ENCODE data around the gene MMD2.
"Not testable (repeated sequence)": the region's sequence is repeated elsewhere in the genome, so short reads cannot be mapped to it uniquely, and the experiment has no call there.

Gene MMD2

GRCh38 chr7:4894482-4894881, 64.5 kb downstream of the MMD2 start:
- no peak for DNase-seq (ENCODE audit: low read depth in 2 of 2)

- no peak for DNase-seq (ENCODE audit: low read depth in 2 of 2)
Observed at GRCh38 chr7:4893929-4894475, 65.0 kb downstream of the MMD2 start.

- DNase-seq (ENCODE audit: low read depth in 2 of 2): not testable (repeated sequence)
Observed at GRCh38 chr7:4893188-4893587, 65.8 kb downstream of the MMD2 start.

GRCh38 chr7:4891522-4891921, 67.5 kb downstream of the MMD2 start:
- DNase-seq (ENCODE audit: low read depth in 2 of 2): not testable (repeated sequence)

- DNase-seq (ENCODE audit: low read depth in 2 of 2): no peak
Observed at GRCh38 chr7:4889682-4890081, 69.3 kb downstream of the MMD2 start.

GRCh38 chr7:4888161-4888560, 70.8 kb downstream of the MMD2 start:
- DNase-seq (ENCODE audit: low read depth in 2 of 2): no peak

- no peak for DNase-seq (ENCODE audit: low read depth in 2 of 2)
Observed at GRCh38 chr7:4886671-4887070, 72.3 kb downstream of the MMD2 start.

GRCh38 chr7:4885317-4885807, 73.6 kb downstream of the MMD2 start:
- no peak for DNase-seq (ENCODE audit: low read depth in 2 of 2)

GRCh38 chr7:4884164-4884563, 74.8 kb downstream of the MMD2 start:
- no peak for DNase-seq (ENCODE audit: low read depth in 2 of 2)

- peak; percentile 52 to 62 for DNase-seq (ENCODE audit: low read depth in 2 of 2)
Observed at GRCh38 chr7:4883372-4884144, 75.4 kb downstream of the MMD2 start, which contains the start of gene RADIL. Gene RADIL, minus strand, starts transcription at chr7:4883716. Its CDS starts 5,577 bp downstream, at chr7:4878139.

GRCh38 chr7:4883033-4883371, 76.0 kb downstream of the MMD2 start:
- DNase-seq (ENCODE audit: low read depth in 2 of 2): no peak

- no peak for DNase-seq (ENCODE audit: low read depth in 2 of 2)
Observed at GRCh38 chr7:4882169-4883032, 76.6 kb downstream of the MMD2 start.

GRCh38 chr7:4880218-4880617, 78.8 kb downstream of the MMD2 start:
- no peak for DNase-seq (ENCODE audit: low read depth in 2 of 2)

GRCh38 chr7:4879396-4880081, 79.4 kb downstream of the MMD2 start:
- no peak for DNase-seq (ENCODE audit: low read depth in 2 of 2)

- no peak for DNase-seq (ENCODE audit: low read depth in 2 of 2)
Observed at GRCh38 chr7:4878336-4879335, 80.4 kb downstream of the MMD2 start.

- no peak for DNase-seq (ENCODE audit: low read depth in 2 of 2)
Observed at GRCh38 chr7:4876586-4876985, 82.4 kb downstream of the MMD2 start.

- DNase-seq (ENCODE audit: low read depth in 2 of 2): no peak
Observed at GRCh38 chr7:4875391-4875790, 83.6 kb downstream of the MMD2 start.

GRCh38 chr7:4873071-4873944, 85.7 kb downstream of the MMD2 start:
- no peak for DNase-seq (ENCODE audit: low read depth in 2 of 2)

GRCh38 chr7:4871930-4872675, 86.9 kb downstream of the MMD2 start:
- no peak for DNase-seq (ENCODE audit: low read depth in 2 of 2)
